GM21723 (cell line): ENCODE measurements around the gene CBX2.

Experiments used
- ATAC-seq: cut with Tn5 transposase; IDR thresholded peaks from one replicate; pipeline ENCODE4 v1.9.1; 2021; ENCODE audit warnings: mild to moderate bottlenecking, moderate library complexity; ENCODE audit not compliant: unreplicated experiment

The CBX2 gene

GRCh38 chr17:79811011-79811867 is 33.3 kb downstream of the CBX2 start:
- no peak for ATAC-seq

GRCh38 chr17:79811868-79812352 is 34.0 kb downstream of the CBX2 start:
- ATAC-seq, result no peak

- ATAC-seq, result no peak
Measured at GRCh38 chr17:79812353-79813258, 34.7 kb downstream of the CBX2 start.

- ATAC-seq, result no peak
Measured at GRCh38 chr17:79813297-79814126, 35.6 kb downstream of the CBX2 start.

DNA sequence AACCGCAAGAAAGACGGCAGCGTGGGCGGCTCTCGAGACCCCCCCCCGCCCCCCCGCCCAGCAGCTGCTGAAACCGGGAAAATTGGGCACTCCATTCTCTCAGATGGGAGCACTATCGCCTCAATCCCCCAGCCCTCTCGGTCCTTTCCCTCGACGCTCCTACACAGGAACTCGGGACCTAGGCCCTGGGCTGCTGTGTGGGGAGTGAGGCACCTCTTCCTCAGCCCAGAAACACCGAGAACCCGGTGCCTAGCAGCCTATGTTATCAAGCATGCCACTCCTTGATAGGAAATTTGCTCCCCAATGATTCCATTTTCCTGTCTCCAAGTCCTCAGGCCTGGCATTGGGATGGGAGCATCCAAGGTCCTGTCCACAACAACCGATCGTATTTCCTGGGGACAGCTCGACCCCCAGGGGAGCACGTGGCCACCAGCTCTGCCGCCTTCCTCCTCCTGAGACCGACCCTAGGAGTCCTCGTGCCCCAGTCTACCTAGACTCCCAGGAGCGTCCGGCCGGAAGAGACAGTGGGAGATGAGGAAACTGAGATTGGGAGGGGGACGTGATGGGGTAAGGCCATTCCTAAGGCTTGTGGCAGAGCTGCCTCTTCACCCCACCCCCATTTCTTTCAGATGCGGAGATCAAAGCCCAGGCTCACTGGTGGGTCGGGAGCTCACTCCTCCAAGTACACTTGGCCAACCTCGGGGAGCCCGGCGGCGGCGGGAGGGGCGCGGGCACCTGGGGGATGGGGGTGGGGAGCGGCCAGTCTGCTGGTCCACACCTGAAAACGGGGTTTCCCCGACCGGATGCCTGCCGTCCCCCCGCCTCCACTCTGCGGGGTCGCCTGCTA is 36.4 kb downstream of the CBX2 start:
- no peak for ATAC-seq

- no peak for ATAC-seq
Measured at GRCh38 chr17:79814974-79815835, 37.3 kb downstream of the CBX2 start.

GRCh38 chr17:79815836-79816461 is 38.0 kb downstream of the CBX2 start:
- no peak for ATAC-seq

- ATAC-seq, result no peak
Measured at GRCh38 chr17:79818026-79818758, 40.2 kb downstream of the CBX2 start.

DNA sequence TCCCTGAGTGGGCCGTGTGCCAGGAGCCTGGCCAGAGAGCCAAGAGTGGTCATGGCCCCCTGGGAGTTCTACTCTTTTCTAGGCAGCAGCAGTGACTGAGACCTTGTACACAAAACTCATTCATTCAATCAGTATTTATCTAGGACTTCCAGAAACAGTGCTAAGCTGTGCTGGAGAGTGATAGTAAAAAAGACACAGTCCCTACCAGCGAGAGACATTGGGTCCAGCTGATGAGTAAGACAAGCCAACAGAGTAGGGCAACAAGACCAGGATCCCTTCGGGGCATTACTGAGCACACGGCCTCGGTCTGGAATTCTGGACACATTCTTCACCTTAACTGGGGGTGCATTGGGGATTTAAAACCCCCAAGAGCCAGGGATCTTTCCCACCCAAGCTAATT is 41.1 kb downstream of the CBX2 start:
- ATAC-seq, result no peak

DNA sequence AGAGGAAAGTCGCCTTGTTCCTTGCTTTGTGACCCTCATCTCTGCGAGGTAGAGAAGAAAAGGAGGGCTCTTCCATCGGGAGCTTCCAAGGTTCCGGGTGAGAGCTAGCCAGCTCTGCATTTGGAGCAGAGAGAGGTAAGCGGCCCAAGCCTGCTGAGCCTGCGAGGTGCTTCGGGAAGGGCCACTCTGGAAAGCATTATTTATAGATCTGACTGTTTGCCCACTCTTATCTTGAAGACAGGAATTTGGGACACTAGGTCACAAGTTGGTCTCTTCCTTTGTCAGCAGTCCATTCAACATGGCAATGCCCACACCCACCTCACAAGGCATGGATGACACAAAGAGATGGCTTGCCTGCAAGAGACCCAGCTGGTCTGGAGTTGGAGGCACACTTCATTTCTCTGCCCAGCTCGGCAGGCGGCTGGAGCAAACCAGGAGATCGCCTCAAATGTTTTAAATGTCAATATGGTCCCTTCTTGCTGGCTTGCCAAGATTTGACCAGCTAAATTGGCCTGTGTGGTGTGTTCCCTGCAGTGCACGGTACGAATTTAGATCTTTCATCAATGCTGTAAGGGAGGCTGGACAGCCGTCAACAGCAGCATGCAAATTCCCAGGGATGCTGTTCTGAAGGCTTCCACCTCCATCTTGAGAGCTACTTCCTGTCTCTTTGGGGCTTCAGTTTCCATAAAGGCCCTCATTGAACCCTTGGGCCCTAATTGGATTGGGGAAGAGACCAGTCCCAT is 41.8 kb downstream of the CBX2 start:
- no peak for ATAC-seq

GRCh38 chr17:79820959-79821330 is 43.0 kb downstream of the CBX2 start:
- ATAC-seq, result no peak

DNA sequence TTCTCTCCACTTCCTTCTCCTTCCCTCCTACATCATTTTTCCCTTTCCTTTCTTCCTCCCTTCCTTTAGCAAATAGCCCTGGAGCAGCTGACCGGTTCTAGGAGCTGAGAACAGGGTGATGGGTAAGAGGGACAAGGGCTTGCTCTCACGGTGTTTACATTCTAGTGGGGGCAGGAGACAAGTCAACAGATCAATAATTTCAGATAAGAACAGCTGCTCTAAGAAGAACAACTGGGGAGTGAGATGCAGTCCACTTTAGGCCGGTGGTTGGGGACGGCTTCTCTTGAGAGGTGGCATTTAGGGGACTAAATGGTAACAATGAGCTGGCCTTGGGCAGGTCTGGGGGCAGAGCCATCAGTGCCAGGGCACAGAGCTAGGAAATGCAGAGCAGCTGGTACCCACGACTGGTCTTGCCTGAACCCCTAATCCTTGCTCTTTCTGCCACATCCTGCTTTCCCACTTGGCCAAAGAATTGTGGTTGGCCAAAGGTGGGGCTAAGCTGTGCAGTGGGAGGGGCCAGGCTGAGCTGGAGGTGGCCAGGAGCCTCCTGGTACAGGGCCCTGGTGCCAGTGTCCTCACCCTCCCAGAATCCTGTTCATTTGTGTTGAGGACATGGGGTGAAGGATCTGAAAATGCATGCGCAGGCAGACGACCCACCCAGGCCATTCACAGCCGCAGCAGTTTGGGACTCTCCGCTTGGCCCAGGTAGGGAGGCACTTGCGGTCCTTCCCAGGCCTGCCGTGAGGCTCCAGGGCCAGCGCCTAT is 43.6 kb downstream of the CBX2 start:
- no peak for ATAC-seq

GRCh38 chr17:79822583-79823124 is 44.7 kb downstream of the CBX2 start:
- no peak for ATAC-seq

DNA sequence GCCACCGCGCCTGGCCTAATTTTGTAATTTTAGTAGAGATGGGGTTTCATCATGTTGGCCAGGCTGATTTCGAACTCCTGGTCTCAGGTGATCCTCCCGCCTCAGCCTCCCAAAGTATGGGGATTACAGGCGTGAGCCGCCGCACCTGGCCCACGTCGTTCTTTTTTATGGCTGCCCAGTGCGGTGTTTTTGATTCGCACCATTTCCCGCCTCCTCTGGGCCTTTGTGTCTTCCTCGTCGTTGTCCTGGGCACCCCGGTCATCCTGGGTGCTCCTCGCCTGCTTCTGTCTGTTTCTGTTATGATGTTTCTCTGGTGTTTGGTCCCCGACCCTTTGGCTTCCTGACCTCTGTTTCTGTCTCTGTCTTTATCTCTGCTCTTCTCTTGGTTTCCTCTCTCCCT is 46.3 kb downstream of the CBX2 start:
- no peak for ATAC-seq

GRCh38 chr17:79824893-79825579 is 47.1 kb downstream of the CBX2 start:
- no peak for ATAC-seq

- ATAC-seq, result no peak
Measured at GRCh38 chr17:79825580-79825921, 47.6 kb downstream of the CBX2 start.
